Sigmoid colon (tissue), 7 donors: Measurements from ENCODE around the gene MED20. TPM values are rescaled to one million over a fixed set of nuclear protein-coding genes. Genes with fewer than 3 reads are reported as not detected.

Source experiments
- DNase-seq: peaks from one replicate; pipeline ENCODE4 v3.0.0-alpha.2; 2019
- H3K27ac ChIP-seq, 4 donors: fragments of 200-600 bp; sonication (generic); one replicate each; pipeline ENCODE4 v1.5.1; 2016 to 2019; ENCODE audit warnings: mild to moderate bottlenecking in 1 of 4
- H3K27me3 ChIP-seq, 3 donors: fragments of 200-600 bp; sonication (generic); one replicate each; pipeline ENCODE4 v1.5.1; 2019; ENCODE audit warnings: mild to moderate bottlenecking in 1 of 3
- H3K36me3 ChIP-seq, 4 donors: fragments of 200-600 bp; sonication (generic); one replicate each; pipeline ENCODE4 v1.5.1; 2016 to 2019
- H3K4me1 ChIP-seq, 4 donors: fragments of 200-600 bp; sonication (generic); one replicate each; pipeline ENCODE4 v1.5.1; 2017 to 2019
- H3K4me3 ChIP-seq, 4 donors: fragments of 200-600 bp; sonication (generic); one replicate each; pipeline ENCODE4 v1.5.1; 2017 to 2019; ENCODE audit warnings: mild to moderate bottlenecking in 2 of 4, moderate library complexity in 1 of 4
- H3K9me3 ChIP-seq, 4 donors: fragments of 200-600 bp in 3 of 4; sonication (generic) in 3 of 4; one replicate each; pipeline versions ENCODE4 v1.5.1 to v1.6.1; 2013 to 2019
- EP300 ChIP-seq, 4 donors: sonication (generic); formaldehyde crosslinking; IDR thresholded peaks; one replicate each; pipeline ENCODE4 v1.6.1; 2017; ENCODE audit warnings: antibody characterized with exemption in 4 of 4
- POLR2A ChIP-seq, 2 donors: fragments of 450-650 bp; IDR thresholded peaks; one replicate each; pipeline ENCODE4 v1.6.1; 2016; ENCODE audit warnings: antibody characterized with exemption in 2 of 2, mild to moderate bottlenecking in 2 of 2, moderate library complexity in 2 of 2
- POLR2AphosphoS5 ChIP-seq, 4 donors: sonication (generic); formaldehyde crosslinking; IDR thresholded peaks; one replicate each; pipeline ENCODE4 v1.6.1; 2017; ENCODE audit warnings: antibody characterized with exemption in 4 of 4
- WGBS, 2 donors: extraction: QIAGEN DNeasy Blood & Tissue Kit; methylation state at CpG; one replicate each; pipeline ENCODE4 v1.1.7; 2013; 5-methylcytosine and 5-hydroxymethylcytosine counted together
- intact Hi-C: fragments of 100-400 bp; cut with DNase I; formaldehyde crosslinking; loops from one replicate; pipeline ENCODE4 v1.15.1; 2023
- polyA plus RNA-seq, 3 donors: library from polyadenylated mRNA; stranded (reverse); fragments of 200-250 nt; gene quantifications; one replicate each; pipeline ENCODE4 v1.2.3, GENCODE V29; 2013
- total RNA-seq, 4 donors: library from RNA; depleted of rRNA; stranded (reverse); fragments of >200 nt; gene quantifications; one replicate each; pipeline ENCODE4 v1.1.0, GENCODE V29; 2016
- TF ChIP-seq, protein P1 (sequence below), 4 experiments: fragments of 450-650 bp in 3 of 4; fragments of 200-600 bp in 1 of 4; IDR thresholded peaks; one replicate each; pipeline ENCODE4 v1.5.1; 2016 to 2019; ENCODE audit warnings: antibody characterized with exemption in 4 of 4, mild to moderate bottlenecking in 3 of 4, moderate library complexity in 2 of 4
- donor health status: healthy with polysubstance abuse.
- donor health status: Bipolar disorder and iron deficiency.
- donor health status: healthy.

MED20 gene
- total and polyA plus RNA-seq, 7 donors: 7.8 to 15.5 (median 13.6) TPM

DNA sequence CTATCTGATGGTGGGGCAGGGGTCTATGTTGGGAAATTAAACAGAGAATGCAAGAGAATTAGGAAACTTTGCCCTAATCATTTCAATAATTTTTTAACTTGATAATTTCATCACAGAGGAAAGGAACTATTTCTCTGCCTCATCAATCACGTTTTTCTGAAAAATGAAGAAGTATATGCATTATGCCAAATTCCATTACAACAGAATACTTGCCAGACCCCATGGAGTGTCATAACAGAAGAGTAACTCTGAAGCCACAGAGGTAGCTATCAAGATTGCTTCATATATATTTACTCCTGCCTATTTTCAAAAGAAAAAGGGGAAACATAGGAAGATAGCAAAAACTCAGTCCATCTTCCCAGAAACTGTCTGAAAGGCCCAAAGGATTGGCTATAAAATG lies 20.1 kb downstream of the MED20 start:
- DNase-seq: no peak
- intact Hi-C loops: no loop called here
- no peak overlapping the region for H3K4me3 ChIP-seq
- no peaks in the 10 kb centered on the region for H3K9me3 ChIP-seq
- no peak for TF ChIP-seq POLR2AphosphoS5 (IDR thresholded peaks at IDR 0.05)
- no peak overlapping the region for H3K27ac ChIP-seq
- H3K36me3 ChIP-seq: peaks cover 0 to 34% (median 6%) of the 10 kb centered on the region in 4 donors
- H3K27me3 ChIP-seq: no peaks in the 10 kb centered on the region
- H3K4me1 ChIP-seq: peaks cover 0 to 8% (median 5%) of the 10 kb centered on the region in 4 donors
- WGBS, 2 donors: 87 to 88% methylated on average over 1 of the region's 1 CpG

DNA sequence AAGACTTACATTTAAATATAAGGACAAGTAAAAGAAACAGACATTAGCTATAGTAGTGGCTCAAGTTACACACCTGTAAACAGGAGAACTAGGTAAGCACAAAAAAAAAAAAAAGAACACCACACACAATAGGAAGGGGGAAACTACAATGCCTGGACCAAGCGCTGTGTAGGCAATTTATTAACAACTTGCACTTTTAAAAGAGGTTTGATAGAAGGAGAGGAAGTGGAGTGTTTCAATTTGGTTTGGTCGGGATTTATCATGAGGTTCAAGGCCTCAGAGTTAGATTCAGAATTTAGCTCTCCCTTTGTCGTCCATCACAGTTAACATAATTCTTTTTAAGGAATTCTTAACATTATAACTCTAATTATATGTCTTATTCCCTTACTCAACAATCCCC lies 24.7 kb downstream of the MED20 start:
- H3K27ac ChIP-seq: peak overlapping the region in 3 of 4 donors; percentile 81 to 89 (median 85)
- no peak for DNase-seq
- intact Hi-C loops: loop anchor here (10.0 kb wide), 2 partner anchors 111 to 319 kb away; partner anchors contain the start of genes MRPS10, PRICKLE4 and TOMM6

GRCh38 chr6:41895300-41896233 lies 25.4 kb downstream of the MED20 start, which contains the start of gene USP49:
Gene USP49, minus strand, starts transcription at chr6:41895375. Its CDS starts 88,392 bp downstream, at chr6:41806983.
- Histone ChIP-seq H3K27ac (peak within 1 kb of the TSS; percentile 81 to 89 (median 84)), H3K4me1 (peaks cover 0 to 20% (median 12%) of the 10 kb centered on the region in 4 donors), H3K27me3 (no peaks in the 10 kb centered on the region), H3K4me3 (peak within 1 kb of the TSS; percentile 58 to 79 (median 75)), H3K9me3 (no peaks in the 10 kb centered on the region), H3K36me3 (no peaks in the 10 kb centered on the region)
- intact Hi-C loops: loop anchor here (2.0 to 10.0 kb wide), 4 partner anchors 45 to 319 kb away; partner anchors contain the start of genes CCND3, MRPS10, PRICKLE4 and TOMM6
- DNase-seq: peak; percentile 94
- TF ChIP-seq POLR2AphosphoS5 (IDR thresholded peaks at IDR 0.05) (peak in 3 of 4 donors; percentile 43 to 52 (median 49)), EP300 (IDR thresholded peaks at IDR 0.05) (no peak)
- WGBS, 2 donors: 1% methylated on average over 55 of the region's 55 CpGs

More for the DNA sequence above, 24.7 kb downstream of the MED20 start:
- H3K4me3 ChIP-seq: peak overlapping the region in 3 of 4 donors; percentile 58 to 79 (median 77)
- peaks cover 0 to 20% (median 12%) of the 10 kb centered on the region in 4 donors for H3K4me1 ChIP-seq
- no peaks in the 10 kb centered on the region for H3K9me3 ChIP-seq
- WGBS, 2 donors: 57 to 72% methylated on average over 3 of the region's 3 CpGs
- TF ChIP-seq POLR2A (IDR thresholded peaks at IDR 0.05): no peak
- peaks cover 0 to 3% (median 0%) of the 10 kb centered on the region in 4 donors for H3K36me3 ChIP-seq
- H3K27me3 ChIP-seq: no peaks in the 10 kb centered on the region

DNA sequence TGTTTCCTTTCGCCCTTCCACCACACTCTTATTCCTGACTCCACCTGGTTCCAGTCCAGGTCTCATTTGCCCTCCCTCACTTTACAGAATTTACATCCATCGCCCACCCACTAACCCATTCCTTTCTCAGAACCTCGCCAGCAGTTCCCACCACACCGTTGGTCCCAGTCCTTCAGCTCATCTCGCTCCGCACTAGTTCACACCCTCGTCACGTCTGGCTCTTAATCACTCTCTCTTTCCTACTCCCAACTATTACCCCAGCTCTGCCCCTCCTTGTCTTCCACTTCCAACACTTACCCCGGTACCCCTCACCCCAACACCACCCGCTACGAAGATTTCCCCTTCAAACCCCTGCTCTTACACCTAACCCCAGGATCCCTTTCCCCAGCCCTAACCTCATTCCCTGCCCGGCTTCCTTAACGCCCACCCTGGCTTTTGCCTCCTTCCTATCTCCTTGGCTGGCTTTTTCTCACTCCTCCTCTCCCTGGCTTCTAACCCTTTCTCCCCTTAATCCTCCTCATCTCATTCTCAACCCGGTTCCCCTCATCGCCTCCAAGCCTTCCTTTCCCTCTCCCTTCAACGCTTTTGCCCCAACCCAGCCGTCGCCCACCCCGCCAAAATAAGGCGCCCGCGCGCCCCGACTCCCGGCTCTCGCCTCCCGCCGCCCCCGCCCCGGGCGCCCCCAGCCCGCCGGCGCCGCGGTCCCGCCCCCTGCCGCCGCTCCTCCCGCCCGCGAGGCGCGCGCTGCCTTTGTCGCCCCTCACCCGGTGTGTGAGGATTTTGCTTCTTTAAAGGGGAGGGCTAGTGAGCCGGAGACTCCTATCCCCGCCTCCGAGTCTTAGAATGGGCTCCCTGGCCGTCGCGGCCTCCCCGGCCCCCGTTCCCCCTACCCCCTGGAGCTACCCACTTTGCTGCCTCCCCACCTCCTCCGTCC lies 26.3 kb downstream of the MED20 start:
- peak overlapping the region; percentile 81 to 89 (median 84) for H3K27ac ChIP-seq
- intact Hi-C loops: loop anchor here (2.0 to 10.0 kb wide), 4 partner anchors 46 to 320 kb away; partner anchors contain the start of genes CCND3, MRPS10, PRICKLE4 and TOMM6
- H3K9me3 ChIP-seq: no peaks in the 10 kb centered on the region
- WGBS, 2 donors: 2% methylated on average over 56 of the region's 56 CpGs
- DNase-seq: no peak
- no peaks in the 10 kb centered on the region for H3K27me3 ChIP-seq
- H3K4me3 ChIP-seq: peak overlapping the region; percentile 58 to 79 (median 75)
- peaks cover 0 to 20% (median 12%) of the 10 kb centered on the region in 4 donors for H3K4me1 ChIP-seq
- no peaks in the 10 kb centered on the region for H3K36me3 ChIP-seq
- TF ChIP-seq, protein P1, sequence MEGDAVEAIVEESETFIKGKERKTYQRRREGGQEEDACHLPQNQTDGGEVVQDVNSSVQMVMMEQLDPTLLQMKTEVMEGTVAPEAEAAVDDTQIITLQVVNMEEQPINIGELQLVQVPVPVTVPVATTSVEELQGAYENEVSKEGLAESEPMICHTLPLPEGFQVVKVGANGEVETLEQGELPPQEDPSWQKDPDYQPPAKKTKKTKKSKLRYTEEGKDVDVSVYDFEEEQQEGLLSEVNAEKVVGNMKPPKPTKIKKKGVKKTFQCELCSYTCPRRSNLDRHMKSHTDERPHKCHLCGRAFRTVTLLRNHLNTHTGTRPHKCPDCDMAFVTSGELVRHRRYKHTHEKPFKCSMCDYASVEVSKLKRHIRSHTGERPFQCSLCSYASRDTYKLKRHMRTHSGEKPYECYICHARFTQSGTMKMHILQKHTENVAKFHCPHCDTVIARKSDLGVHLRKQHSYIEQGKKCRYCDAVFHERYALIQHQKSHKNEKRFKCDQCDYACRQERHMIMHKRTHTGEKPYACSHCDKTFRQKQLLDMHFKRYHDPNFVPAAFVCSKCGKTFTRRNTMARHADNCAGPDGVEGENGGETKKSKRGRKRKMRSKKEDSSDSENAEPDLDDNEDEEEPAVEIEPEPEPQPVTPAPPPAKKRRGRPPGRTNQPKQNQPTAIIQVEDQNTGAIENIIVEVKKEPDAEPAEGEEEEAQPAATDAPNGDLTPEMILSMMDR (IDR thresholded peaks at IDR 0.05): no peak
- no peak for TF ChIP-seq POLR2A (IDR thresholded peaks at IDR 0.05)
- no peak for TF ChIP-seq EP300 (IDR thresholded peaks at IDR 0.05)
- no peak for TF ChIP-seq POLR2AphosphoS5 (IDR thresholded peaks at IDR 0.05)

DNA sequence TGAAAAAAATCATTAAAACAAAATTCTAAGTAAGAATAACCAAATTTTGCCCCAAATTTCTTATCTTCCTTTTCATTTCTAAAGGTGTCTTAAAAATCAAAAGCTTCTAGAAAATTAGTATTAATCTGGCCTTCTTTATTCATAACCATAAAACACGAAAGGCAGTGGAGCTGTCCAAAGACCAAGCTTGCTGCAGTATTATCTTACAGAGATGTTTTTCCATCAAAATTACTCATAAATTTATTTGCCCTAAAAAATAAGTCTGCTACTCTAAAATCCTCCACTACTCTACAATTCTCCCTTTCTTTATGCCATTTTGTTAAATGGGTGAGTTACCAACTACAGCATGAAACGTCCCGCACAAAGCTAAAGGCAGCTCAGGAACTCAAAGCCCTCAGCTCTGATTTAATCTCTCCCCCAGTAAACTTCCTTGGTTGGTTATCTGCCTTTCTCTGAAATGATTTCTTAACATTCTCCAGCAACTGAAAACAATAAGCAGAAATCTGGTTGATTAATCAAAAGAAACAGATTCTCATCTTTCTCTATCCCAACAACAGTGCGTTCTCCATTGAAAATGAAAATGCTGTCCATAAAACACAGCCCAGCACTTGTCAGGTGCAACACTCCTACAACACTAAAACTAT lies 27.9 kb downstream of the MED20 start:
- no peak for DNase-seq
- 76 to 79% methylated on average over 4 of the region's 4 CpGs for WGBS, 2 donors
- intact Hi-C loops: loop anchor here (10.0 kb wide), 2 partner anchors 108 to 322 kb away; partner anchors contain the start of genes MRPS10, PRICKLE4 and TOMM6

More for the DNA sequence above, 27.9 kb downstream of the MED20 start:
- TF ChIP-seq POLR2AphosphoS5 (IDR thresholded peaks at IDR 0.05): no peak
- TF ChIP-seq POLR2A (IDR thresholded peaks at IDR 0.05): no peak
- TF ChIP-seq EP300 (IDR thresholded peaks at IDR 0.05): no peak
- TF ChIP-seq, protein P1 (IDR thresholded peaks at IDR 0.05): no peak
- no peak overlapping the region for H3K27ac ChIP-seq
- no peaks in the 10 kb centered on the region for H3K36me3 ChIP-seq
- no peak overlapping the region for H3K4me3 ChIP-seq
- no peaks in the 10 kb centered on the region for H3K9me3 ChIP-seq
- no peaks in the 10 kb centered on the region for H3K27me3 ChIP-seq
- H3K4me1 ChIP-seq: peaks cover 0 to 20% (median 12%) of the 10 kb centered on the region in 4 donors
